Astrocyte (in vitro differentiated cells and primary cell): ENCODE results near the gene TROAP. TPM values are rescaled to one million over a fixed set of nuclear protein-coding genes. Genes with fewer than 3 reads are reported as not detected.
A peak's percentile ranks its signal among the peaks of the same experiment; 100 is the strongest.

ENCODE experiments used
- DNase-seq: peaks from one replicate; pipeline ENCODE4 v3.0.0-alpha.2; 2010; ENCODE audit warnings: low read depth
- FAIRE-seq: peaks from 2 replicates; lab custom pipeline; 2011; peaks lifted over from hg19 to GRCh38; lab: Jason Lieb, UNC
- H2AFZ ChIP-seq: 2 replicates; pipeline ENCODE4 v1.6.0; 2012; ENCODE audit warnings: low read depth, low read length, inconsistent platforms
- H3K27ac ChIP-seq: 2 replicates; pipeline ENCODE4 v1.5.1; 2011; ENCODE audit warnings: low read depth, low read length, inconsistent platforms
- H3K27me3 ChIP-seq: 2 replicates; pipeline ENCODE4 v1.6.0; 2011; ENCODE audit warnings: low read length, inconsistent platforms; ENCODE audit not compliant: insufficient read depth
- H3K36me3 ChIP-seq: 2 replicates; pipeline ENCODE4 v1.5.1; 2011; ENCODE audit warnings: low read length, inconsistent platforms; ENCODE audit not compliant: insufficient read depth
- H3K4me1 ChIP-seq: 2 replicates; pipeline ENCODE4 v1.5.1; 2011; ENCODE audit warnings: low read length, inconsistent platforms; ENCODE audit not compliant: insufficient read depth
- H3K4me2 ChIP-seq: 2 replicates; pipeline ENCODE4 v1.6.0; 2012; ENCODE audit warnings: low read length, inconsistent platforms
- H3K4me3 ChIP-seq: 2 replicates; pipeline ENCODE4 v1.5.1; 2011; ENCODE audit warnings: low read depth, mild to moderate bottlenecking, low read length, inconsistent platforms; ENCODE audit not compliant: insufficient read depth
- H3K79me2 ChIP-seq: 2 replicates; pipeline ENCODE4 v1.6.0; 2012; ENCODE audit warnings: mild to moderate bottlenecking, low read length, inconsistent platforms; ENCODE audit not compliant: insufficient read depth
- H3K9ac ChIP-seq: 2 replicates; pipeline ENCODE4 v1.6.0; 2012; ENCODE audit warnings: mild to moderate bottlenecking, low read length, inconsistent platforms
- H3K9me3 ChIP-seq: 2 replicates; pipeline ENCODE4 v1.5.1; 2012; ENCODE audit warnings: low read depth, mild to moderate bottlenecking, low read length, inconsistent platforms; ENCODE audit not compliant: insufficient read depth
- H4K20me1 ChIP-seq: 2 replicates; pipeline ENCODE4 v1.6.0; 2012; ENCODE audit warnings: low read length, inconsistent platforms; ENCODE audit not compliant: insufficient read depth
- H3K27ac Mint-ChIP-seq: one replicate; pipeline ENCODE4 v1.8.0; 2021; ENCODE audit warnings: mild to moderate bottlenecking, mixed read lengths; ENCODE audit not compliant: unreplicated experiment
- H3K27me3 Mint-ChIP-seq: one replicate; pipeline ENCODE4 v1.8.0; 2021; ENCODE audit warnings: low read depth, mixed read lengths; ENCODE audit not compliant: unreplicated experiment
- H3K36me3 Mint-ChIP-seq: one replicate; pipeline ENCODE4 v1.8.0; 2021; ENCODE audit warnings: low read depth, mixed read lengths; ENCODE audit not compliant: unreplicated experiment
- H3K4me1 Mint-ChIP-seq: one replicate; pipeline ENCODE4 v1.8.0; 2021; ENCODE audit warnings: low read depth, mixed read lengths; ENCODE audit not compliant: unreplicated experiment
- H3K4me3 Mint-ChIP-seq: one replicate; pipeline ENCODE4 v1.8.0; 2021; ENCODE audit warnings: mild to moderate bottlenecking, moderate library complexity, mixed read lengths; ENCODE audit not compliant: unreplicated experiment
- H3K9me3 Mint-ChIP-seq: one replicate; pipeline ENCODE4 v1.8.0; 2021; ENCODE audit warnings: mild to moderate bottlenecking, mixed read lengths; ENCODE audit not compliant: unreplicated experiment
- EZH2 ChIP-seq: IDR thresholded peaks from 2 replicates; pipeline ENCODE4 v1.6.1; 2012; ENCODE audit warnings: mild to moderate bottlenecking, low read length, inconsistent platforms; ENCODE audit not compliant: insufficient read depth
- total RNA-seq: library from RNA; stranded (reverse); gene quantifications from 2 replicates; pipeline ENCODE4 v1.2.1, GENCODE V29; 2021
- TF ChIP-seq, protein P1 (sequence below): IDR thresholded peaks from 2 replicates; pipeline ENCODE4 v1.5.1; 2011; ENCODE audit warnings: low read depth, mild to moderate bottlenecking, inconsistent platforms, low read length, moderate library complexity; ENCODE audit not compliant: insufficient read depth

The TROAP gene
- total RNA-seq, 1 donor from 2014 or later = 2.7 TPM

DNA sequence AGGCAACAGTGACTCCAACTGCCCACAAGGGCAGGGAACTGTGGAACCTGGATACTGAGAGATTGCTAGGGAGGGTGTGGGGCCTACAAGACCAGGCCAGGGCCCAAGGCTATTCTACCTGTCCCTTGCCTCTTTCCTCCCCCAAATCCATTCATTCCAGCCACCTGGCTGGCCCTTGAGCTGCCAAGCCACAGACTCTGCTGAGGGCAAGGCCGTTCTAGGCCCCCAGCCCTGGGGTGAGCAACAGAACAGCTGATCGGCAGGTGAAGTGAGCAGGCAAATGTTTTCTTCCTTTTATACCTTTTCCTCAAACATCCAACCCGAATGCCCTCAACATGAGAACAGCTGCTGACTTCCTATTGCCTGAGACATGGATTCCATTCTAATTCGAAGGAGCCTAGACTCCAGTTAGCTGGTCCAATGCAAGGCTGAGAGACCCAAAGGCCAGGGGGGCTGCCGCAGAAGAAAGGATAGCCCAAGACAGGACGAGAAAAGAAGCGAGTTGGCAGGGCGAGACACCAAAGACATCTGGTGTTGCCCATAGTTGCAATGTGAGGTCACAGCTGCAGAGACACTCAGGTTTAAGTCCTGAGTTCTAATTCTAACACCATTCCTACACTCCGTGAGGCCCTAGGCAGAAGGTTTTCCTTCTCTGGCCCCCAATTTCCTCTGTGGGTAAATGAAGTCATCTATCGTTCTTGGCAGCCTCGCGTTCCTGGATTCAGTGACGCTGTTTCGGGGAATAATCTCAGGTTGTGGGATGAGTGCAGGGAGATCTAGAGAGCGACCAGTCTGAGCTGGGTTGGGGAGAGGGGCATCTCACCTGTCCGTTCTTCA, 12.3 kb downstream of the TROAP start:
- Mint-ChIP-seq H3K27me3 (peaks cover 81% of the 10 kb centered on the region), H3K9me3 (peaks cover 12% of the 10 kb centered on the region), H3K36me3 (peaks cover 9% of the 10 kb centered on the region), H3K4me1 (no peaks in the 10 kb centered on the region), H3K4me3 (no peak overlapping the region), H3K27ac (peak overlapping the region; percentile 58)
- Histone ChIP-seq H3K4me3 (no peak overlapping the region), H3K79me2 (no peaks in the 10 kb centered on the region), H3K36me3 (no peaks in the 10 kb centered on the region), H4K20me1 (peaks cover 8% of the 10 kb centered on the region), H3K9me3 (peaks cover 3% of the 10 kb centered on the region), H2AFZ (no peak overlapping the region), H3K4me2 (no peak overlapping the region), H3K9ac (no peak overlapping the region), H3K4me1 (peaks cover 3% of the 10 kb centered on the region), H3K27ac (no peak overlapping the region), H3K27me3 (peaks cover 63% of the 10 kb centered on the region)
- no peak for DNase-seq
- FAIRE-seq = no peak
- TF ChIP-seq, protein P1, sequence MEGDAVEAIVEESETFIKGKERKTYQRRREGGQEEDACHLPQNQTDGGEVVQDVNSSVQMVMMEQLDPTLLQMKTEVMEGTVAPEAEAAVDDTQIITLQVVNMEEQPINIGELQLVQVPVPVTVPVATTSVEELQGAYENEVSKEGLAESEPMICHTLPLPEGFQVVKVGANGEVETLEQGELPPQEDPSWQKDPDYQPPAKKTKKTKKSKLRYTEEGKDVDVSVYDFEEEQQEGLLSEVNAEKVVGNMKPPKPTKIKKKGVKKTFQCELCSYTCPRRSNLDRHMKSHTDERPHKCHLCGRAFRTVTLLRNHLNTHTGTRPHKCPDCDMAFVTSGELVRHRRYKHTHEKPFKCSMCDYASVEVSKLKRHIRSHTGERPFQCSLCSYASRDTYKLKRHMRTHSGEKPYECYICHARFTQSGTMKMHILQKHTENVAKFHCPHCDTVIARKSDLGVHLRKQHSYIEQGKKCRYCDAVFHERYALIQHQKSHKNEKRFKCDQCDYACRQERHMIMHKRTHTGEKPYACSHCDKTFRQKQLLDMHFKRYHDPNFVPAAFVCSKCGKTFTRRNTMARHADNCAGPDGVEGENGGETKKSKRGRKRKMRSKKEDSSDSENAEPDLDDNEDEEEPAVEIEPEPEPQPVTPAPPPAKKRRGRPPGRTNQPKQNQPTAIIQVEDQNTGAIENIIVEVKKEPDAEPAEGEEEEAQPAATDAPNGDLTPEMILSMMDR = no peak
- TF ChIP-seq EZH2 = no peak

DNA sequence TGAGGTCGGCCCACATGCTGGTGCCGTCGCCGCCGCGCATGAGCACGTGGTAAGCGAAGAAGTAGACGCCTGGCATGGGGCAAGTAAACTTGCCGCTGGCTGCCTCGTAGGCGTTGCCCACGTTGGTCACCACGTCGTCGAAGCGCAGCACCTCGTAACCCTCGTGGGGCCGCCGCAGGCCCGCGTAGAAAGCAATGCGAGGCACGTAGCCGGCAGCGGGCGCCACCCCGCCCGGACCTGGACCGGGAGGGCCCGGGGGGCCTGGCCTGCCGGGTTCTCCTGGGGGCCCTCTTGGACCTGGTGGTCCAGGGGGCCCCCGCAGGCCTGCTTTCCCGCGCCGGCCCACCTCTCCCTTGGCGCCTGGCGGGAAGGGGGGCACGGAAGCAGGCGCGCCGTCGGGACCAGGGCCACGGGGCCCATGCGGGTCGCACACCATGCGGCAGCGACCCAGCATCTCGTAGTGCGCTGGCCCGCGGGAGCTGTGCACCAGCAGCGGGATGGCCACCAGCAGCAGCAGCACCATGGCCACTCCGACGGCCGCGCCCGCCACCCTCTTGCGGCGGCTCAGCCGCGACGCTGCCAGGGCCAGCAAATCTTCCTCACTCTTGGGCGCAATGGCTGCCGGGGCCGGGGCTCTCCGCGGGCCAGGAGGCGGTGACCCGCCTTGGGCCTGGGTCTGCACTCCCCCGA, 13.0 kb downstream of the TROAP start:
- Histone ChIP-seq H3K9ac (no peak overlapping the region), H3K4me2 (peak overlapping the region; percentile 84), H3K4me1 (peaks cover 3% of the 10 kb centered on the region), H4K20me1 (peaks cover 8% of the 10 kb centered on the region), H3K9me3 (peaks cover 3% of the 10 kb centered on the region), H3K4me3 (no peak overlapping the region), H3K27me3 (peaks cover 70% of the 10 kb centered on the region), H3K27ac (no peak overlapping the region), H3K36me3 (no peaks in the 10 kb centered on the region), H2AFZ (no peak overlapping the region), H3K79me2 (no peaks in the 10 kb centered on the region)
- Mint-ChIP-seq H3K9me3 (peaks cover 12% of the 10 kb centered on the region), H3K27me3 (peaks cover 85% of the 10 kb centered on the region), H3K4me1 (no peaks in the 10 kb centered on the region), H3K4me3 (no peak overlapping the region), H3K36me3 (peaks cover 9% of the 10 kb centered on the region), H3K27ac (no peak overlapping the region)
- TF ChIP-seq, protein P1 = no peak
- peak; percentile 100 for TF ChIP-seq EZH2
- DNase-seq = no peak
- no peak for FAIRE-seq
